DND-41 (cell line): ENCODE results near the gene EDAR.

Source experiments
- EZH2 ChIP-seq: IDR thresholded peaks from 3 replicates; pipeline ENCODE4 v1.6.1; 2012; ENCODE audit warnings: borderline replicate concordance, low read depth, mild to moderate bottlenecking, moderate library complexity, low read length, inconsistent platforms; ENCODE audit not compliant: severe bottlenecking
- TF ChIP-seq, protein P1 (sequence below): IDR thresholded peaks from 2 replicates; pipeline ENCODE4 v1.5.1; 2012; ENCODE audit warnings: borderline replicate concordance, low read length, moderate library complexity, mild to moderate bottlenecking; ENCODE audit not compliant: poor library complexity, severe bottlenecking; ENCODE audit errors: extremely low read depth

GRCh38 chr2:108916796-108917421 is 72.1 kb downstream of the EDAR start:
- TF ChIP-seq, protein P1, sequence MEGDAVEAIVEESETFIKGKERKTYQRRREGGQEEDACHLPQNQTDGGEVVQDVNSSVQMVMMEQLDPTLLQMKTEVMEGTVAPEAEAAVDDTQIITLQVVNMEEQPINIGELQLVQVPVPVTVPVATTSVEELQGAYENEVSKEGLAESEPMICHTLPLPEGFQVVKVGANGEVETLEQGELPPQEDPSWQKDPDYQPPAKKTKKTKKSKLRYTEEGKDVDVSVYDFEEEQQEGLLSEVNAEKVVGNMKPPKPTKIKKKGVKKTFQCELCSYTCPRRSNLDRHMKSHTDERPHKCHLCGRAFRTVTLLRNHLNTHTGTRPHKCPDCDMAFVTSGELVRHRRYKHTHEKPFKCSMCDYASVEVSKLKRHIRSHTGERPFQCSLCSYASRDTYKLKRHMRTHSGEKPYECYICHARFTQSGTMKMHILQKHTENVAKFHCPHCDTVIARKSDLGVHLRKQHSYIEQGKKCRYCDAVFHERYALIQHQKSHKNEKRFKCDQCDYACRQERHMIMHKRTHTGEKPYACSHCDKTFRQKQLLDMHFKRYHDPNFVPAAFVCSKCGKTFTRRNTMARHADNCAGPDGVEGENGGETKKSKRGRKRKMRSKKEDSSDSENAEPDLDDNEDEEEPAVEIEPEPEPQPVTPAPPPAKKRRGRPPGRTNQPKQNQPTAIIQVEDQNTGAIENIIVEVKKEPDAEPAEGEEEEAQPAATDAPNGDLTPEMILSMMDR: no peak
- TF ChIP-seq EZH2: no peak
